Activated CD8-positive, alpha-beta memory T cell treated with anti-CD3 and anti-CD28 coated beads, Interleukin-2, amount 50 U/mL, for 1 hour (primary cell): ENCODE measurements around the gene RXFP1.

Experiments used
- DNase-seq: peaks from one replicate; pipeline ENCODE4 v3.0.0-alpha.2; 2020; ENCODE audit errors: extremely low read depth

RXFP1 gene

GRCh38 chr4:158541506-158541905 lies 19.8 kb downstream of the RXFP1 start:
- DNase-seq: no peak

GRCh38 chr4:158543191-158543590 lies 21.5 kb downstream of the RXFP1 start:
- DNase-seq: no peak

GRCh38 chr4:158544141-158544540 lies 22.5 kb downstream of the RXFP1 start:
- DNase-seq: no peak

GRCh38 chr4:158553364-158553763 lies 31.7 kb downstream of the RXFP1 start:
- no peak for DNase-seq

- DNase-seq: no peak
Observed at GRCh38 chr4:158560284-158560683, 38.6 kb downstream of the RXFP1 start.

- DNase-seq: no peak
Observed at GRCh38 chr4:158566860-158567259, 45.2 kb downstream of the RXFP1 start.

GRCh38 chr4:158571736-158572135 lies 50.1 kb downstream of the RXFP1 start:
- no peak for DNase-seq

GRCh38 chr4:158572608-158573007 lies 50.9 kb downstream of the RXFP1 start:
- DNase-seq: no peak

- DNase-seq: no peak
Observed at GRCh38 chr4:158578476-158578875, 56.8 kb downstream of the RXFP1 start.

- DNase-seq: no peak
Observed at GRCh38 chr4:158580064-158580463, 58.4 kb downstream of the RXFP1 start.

- DNase-seq: no peak
Observed at GRCh38 chr4:158581161-158581560, 59.5 kb downstream of the RXFP1 start.

GRCh38 chr4:158586881-158587280 lies 65.2 kb downstream of the RXFP1 start:
- DNase-seq: no peak

- no peak for DNase-seq
Observed at GRCh38 chr4:158588285-158588684, 66.6 kb downstream of the RXFP1 start.

GRCh38 chr4:158588777-158589176 lies 67.1 kb downstream of the RXFP1 start:
- no peak for DNase-seq

- DNase-seq: no peak
Observed at GRCh38 chr4:158590306-158590705, 68.6 kb downstream of the RXFP1 start.

GRCh38 chr4:158590824-158591223 lies 69.1 kb downstream of the RXFP1 start:
- DNase-seq: no peak

- no peak for DNase-seq
Observed at GRCh38 chr4:158597879-158598596, 76.4 kb downstream of the RXFP1 start.

GRCh38 chr4:158599150-158599549 lies 77.5 kb downstream of the RXFP1 start:
- DNase-seq: no peak

GRCh38 chr4:158599765-158600498 lies 78.2 kb downstream of the RXFP1 start:
- DNase-seq: no peak

GRCh38 chr4:158604369-158604768 lies 82.7 kb downstream of the RXFP1 start:
- no peak for DNase-seq

- DNase-seq: no peak
Observed at GRCh38 chr4:158605393-158605792, 83.7 kb downstream of the RXFP1 start.

- DNase-seq: no peak
Observed at GRCh38 chr4:158606969-158607368, 85.3 kb downstream of the RXFP1 start.

GRCh38 chr4:158609116-158609515 lies 87.4 kb downstream of the RXFP1 start:
- no peak for DNase-seq
